IPS-18a (cell line): Measurements from ENCODE around the gene CLASP1.
"Not testable (repeated sequence)": the region's sequence is repeated elsewhere in the genome, so short reads cannot be mapped to it uniquely, and the experiment has no call there.

ENCODE experiments used
- H3K27ac ChIP-seq: one replicate; pipeline ENCODE4 v1.5.1; 2013; ENCODE audit warnings: low read length
- H3K27me3 ChIP-seq: one replicate; pipeline ENCODE4 v1.6.1; 2013; ENCODE audit warnings: mild to moderate bottlenecking, low read length; ENCODE audit not compliant: control insufficient read depth, insufficient read depth
- H3K36me3 ChIP-seq: one replicate; pipeline ENCODE4 v1.6.1; 2013; ENCODE audit warnings: low read depth, low read length; ENCODE audit not compliant: control insufficient read depth
- H3K4me1 ChIP-seq: one replicate; pipeline ENCODE4 v1.6.1; 2013; ENCODE audit warnings: low read depth, low read length; ENCODE audit not compliant: control insufficient read depth
- H3K4me3 ChIP-seq: one replicate; pipeline ENCODE4 v1.5.1; 2013; ENCODE audit warnings: low read length
- H3K9ac ChIP-seq: one replicate; pipeline ENCODE4 v1.6.1; 2013; ENCODE audit warnings: mild to moderate bottlenecking, low read length, moderate library complexity
- H3K9me3 ChIP-seq: one replicate; pipeline ENCODE4 v1.6.1; 2013; ENCODE audit warnings: low read depth, low read length; ENCODE audit not compliant: control insufficient read depth

Gene CLASP1

GRCh38 chr2:121552477-121553180 lies 96.6 kb downstream of the CLASP1 start:
- H3K9me3 ChIP-seq, H3K9ac ChIP-seq, H3K4me3 ChIP-seq, H3K4me1 ChIP-seq, H3K36me3 ChIP-seq, H3K27ac ChIP-seq, H3K27me3 ChIP-seq: not testable (repeated sequence)

- H3K9me3 ChIP-seq: no peaks in the 10 kb centered on the region
- H3K27ac ChIP-seq: no peak overlapping the region
- H3K4me3 ChIP-seq: no peak overlapping the region
- H3K27me3 ChIP-seq: no peaks in the 10 kb centered on the region
- H3K9ac ChIP-seq: no peak overlapping the region
- H3K36me3 ChIP-seq: no peaks in the 10 kb centered on the region
- H3K4me1 ChIP-seq: no peaks in the 10 kb centered on the region
These were observed 98.6 kb downstream of the CLASP1 start for GRCh38 chr2:121550669-121551068.

- no peaks in the 10 kb centered on the region for H3K27me3 ChIP-seq
- H3K27ac ChIP-seq: no peak overlapping the region
- H3K36me3 ChIP-seq: no peaks in the 10 kb centered on the region
- no peak overlapping the region for H3K9ac ChIP-seq
- H3K4me3 ChIP-seq: no peak overlapping the region
- no peaks in the 10 kb centered on the region for H3K9me3 ChIP-seq
- no peaks in the 10 kb centered on the region for H3K4me1 ChIP-seq
These were observed 101.6 kb downstream of the CLASP1 start for GRCh38 chr2:121547646-121548045.

- Histone ChIP-seq H3K9me3 (no peaks in the 10 kb centered on the region), H3K9ac (no peak overlapping the region), H3K27me3 (no peaks in the 10 kb centered on the region), H3K4me3 (no peak overlapping the region), H3K4me1 (no peaks in the 10 kb centered on the region), H3K36me3 (no peaks in the 10 kb centered on the region), H3K27ac (no peak overlapping the region)
These were observed 103.3 kb downstream of the CLASP1 start for GRCh38 chr2:121545913-121546312.

- Histone ChIP-seq H3K9ac (no peak overlapping the region), H3K36me3 (no peaks in the 10 kb centered on the region), H3K9me3 (no peaks in the 10 kb centered on the region), H3K27ac (no peak overlapping the region), H3K4me3 (no peak overlapping the region), H3K4me1 (no peaks in the 10 kb centered on the region), H3K27me3 (no peaks in the 10 kb centered on the region)
These were observed 104.0 kb downstream of the CLASP1 start for GRCh38 chr2:121545257-121545656.

GRCh38 chr2:121541495-121541894 lies 107.8 kb downstream of the CLASP1 start:
- H3K9ac ChIP-seq: no peak overlapping the region
- no peak overlapping the region for H3K27ac ChIP-seq
- H3K36me3 ChIP-seq: no peaks in the 10 kb centered on the region
- no peak overlapping the region for H3K4me3 ChIP-seq
- no peaks in the 10 kb centered on the region for H3K9me3 ChIP-seq
- H3K27me3 ChIP-seq: no peaks in the 10 kb centered on the region
- H3K4me1 ChIP-seq: no peaks in the 10 kb centered on the region

GRCh38 chr2:121539750-121540469 lies 109.4 kb downstream of the CLASP1 start:
- Histone ChIP-seq H3K9ac (no peak overlapping the region), H3K4me1 (no peaks in the 10 kb centered on the region), H3K27ac (no peak overlapping the region), H3K27me3 (no peaks in the 10 kb centered on the region), H3K36me3 (no peaks in the 10 kb centered on the region), H3K9me3 (no peaks in the 10 kb centered on the region), H3K4me3 (no peak overlapping the region)

GRCh38 chr2:121536850-121537557 lies 112.3 kb downstream of the CLASP1 start:
- no peak overlapping the region for H3K9ac ChIP-seq
- no peaks in the 10 kb centered on the region for H3K36me3 ChIP-seq
- no peak overlapping the region for H3K4me3 ChIP-seq
- peaks cover 6% of the 10 kb centered on the region for H3K4me1 ChIP-seq
- H3K9me3 ChIP-seq: no peaks in the 10 kb centered on the region
- no peak overlapping the region for H3K27ac ChIP-seq
- no peaks in the 10 kb centered on the region for H3K27me3 ChIP-seq

GRCh38 chr2:121536347-121536746 lies 112.9 kb downstream of the CLASP1 start:
- H3K9me3 ChIP-seq: no peaks in the 10 kb centered on the region
- H3K27ac ChIP-seq: no peak overlapping the region
- peaks cover 9% of the 10 kb centered on the region for H3K4me1 ChIP-seq
- H3K9ac ChIP-seq: no peak overlapping the region
- H3K4me3 ChIP-seq: no peak overlapping the region
- H3K36me3 ChIP-seq: no peaks in the 10 kb centered on the region
- no peaks in the 10 kb centered on the region for H3K27me3 ChIP-seq

- no peaks in the 10 kb centered on the region for H3K27me3 ChIP-seq
These were observed 115.3 kb downstream of the CLASP1 start for GRCh38 chr2:121534007-121534406.

GRCh38 chr2:121532894-121533293 lies 116.4 kb downstream of the CLASP1 start:
- peaks cover 18% of the 10 kb centered on the region for H3K4me1 ChIP-seq
- no peak overlapping the region for H3K27ac ChIP-seq
- H3K4me3 ChIP-seq: no peak overlapping the region
- no peak overlapping the region for H3K9ac ChIP-seq
- H3K27me3 ChIP-seq: no peaks in the 10 kb centered on the region
- H3K36me3 ChIP-seq: no peaks in the 10 kb centered on the region
- H3K9me3 ChIP-seq: no peaks in the 10 kb centered on the region

More at GRCh38 chr2:121534007-121534406, 115.3 kb downstream of the CLASP1 start:
- H3K9me3 ChIP-seq: no peaks in the 10 kb centered on the region
- H3K36me3 ChIP-seq: no peaks in the 10 kb centered on the region
- no peak overlapping the region for H3K4me3 ChIP-seq
- no peak overlapping the region for H3K9ac ChIP-seq
- H3K4me1 ChIP-seq: peaks cover 17% of the 10 kb centered on the region
- H3K27ac ChIP-seq: no peak overlapping the region
